Gastrocnemius medialis (tissue), 4 donors: ENCODE measurements around the gene NSMCE1.

Experiments used
- POLR2A ChIP-seq, 2 donors: fragments of 450-650 bp; IDR thresholded peaks; one replicate each; pipeline ENCODE4 v1.6.1; 2017; ENCODE audit warnings: antibody characterized with exemption in 2 of 2, mild to moderate bottlenecking in 2 of 2, moderate library complexity in 2 of 2
- TF ChIP-seq, protein P1 (sequence below), 5 experiments: fragments of 450-650 bp in 3 of 5; fragments of 200-600 bp in 2 of 5; sonication (generic) in 2 of 5; IDR thresholded peaks in 4 of 5; conservative IDR thresholded peaks in 1 of 5; 1 replicate in 4 of 5; 2 replicates in 1 of 5; pipeline ENCODE4 v1.5.1; 2016 to 2019; ENCODE audit warnings: antibody characterized with exemption in 5 of 5, mild to moderate bottlenecking in 3 of 5, moderate library complexity in 3 of 5

DNA sequence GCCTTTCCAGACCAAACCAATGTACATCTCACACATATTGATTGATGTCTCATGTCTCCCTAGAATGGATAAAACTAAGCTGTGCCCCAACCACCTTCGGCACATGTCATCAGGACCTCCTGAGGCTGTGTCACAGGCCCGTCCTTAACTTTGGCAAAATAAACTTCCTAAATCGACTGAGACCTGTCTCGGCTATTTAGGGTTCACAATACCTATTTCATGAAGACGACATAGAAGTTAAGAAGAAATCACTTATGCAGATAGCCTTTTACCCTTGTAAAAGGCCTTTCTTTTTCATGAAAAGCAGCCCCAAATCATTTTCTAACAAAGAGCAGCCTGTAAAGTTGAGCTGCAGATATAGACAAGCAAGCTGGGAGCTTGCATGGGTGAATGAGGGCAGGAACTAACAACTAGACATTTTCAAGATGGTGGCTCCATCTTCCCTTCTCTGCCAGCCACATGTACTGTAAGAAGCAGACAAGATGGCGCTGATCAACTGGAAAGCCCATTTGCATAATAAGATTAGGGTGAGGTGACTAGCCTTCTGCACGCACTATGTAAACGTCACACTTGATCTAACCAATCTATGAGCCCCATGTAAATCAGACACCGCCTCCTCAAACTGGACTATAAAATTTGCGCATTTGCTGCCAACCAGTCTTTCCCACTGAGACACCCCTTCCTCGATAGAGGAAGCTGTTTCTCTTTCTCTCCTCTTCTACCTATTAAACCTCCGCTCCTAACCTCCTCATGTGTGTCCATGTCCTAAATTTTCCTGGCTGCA is 69.9 kb downstream of the NSMCE1 start:
- TF ChIP-seq, protein P1, sequence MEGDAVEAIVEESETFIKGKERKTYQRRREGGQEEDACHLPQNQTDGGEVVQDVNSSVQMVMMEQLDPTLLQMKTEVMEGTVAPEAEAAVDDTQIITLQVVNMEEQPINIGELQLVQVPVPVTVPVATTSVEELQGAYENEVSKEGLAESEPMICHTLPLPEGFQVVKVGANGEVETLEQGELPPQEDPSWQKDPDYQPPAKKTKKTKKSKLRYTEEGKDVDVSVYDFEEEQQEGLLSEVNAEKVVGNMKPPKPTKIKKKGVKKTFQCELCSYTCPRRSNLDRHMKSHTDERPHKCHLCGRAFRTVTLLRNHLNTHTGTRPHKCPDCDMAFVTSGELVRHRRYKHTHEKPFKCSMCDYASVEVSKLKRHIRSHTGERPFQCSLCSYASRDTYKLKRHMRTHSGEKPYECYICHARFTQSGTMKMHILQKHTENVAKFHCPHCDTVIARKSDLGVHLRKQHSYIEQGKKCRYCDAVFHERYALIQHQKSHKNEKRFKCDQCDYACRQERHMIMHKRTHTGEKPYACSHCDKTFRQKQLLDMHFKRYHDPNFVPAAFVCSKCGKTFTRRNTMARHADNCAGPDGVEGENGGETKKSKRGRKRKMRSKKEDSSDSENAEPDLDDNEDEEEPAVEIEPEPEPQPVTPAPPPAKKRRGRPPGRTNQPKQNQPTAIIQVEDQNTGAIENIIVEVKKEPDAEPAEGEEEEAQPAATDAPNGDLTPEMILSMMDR (IDR thresholded peaks at IDR 0.05 in 4 of 5, conservative IDR thresholded peaks at IDR 0.05 in 1 of 5), result no peak
- TF ChIP-seq POLR2A (IDR thresholded peaks at IDR 0.05), result no peak
